Ishikawa (cell line): ENCODE measurements around the gene LGI2.

Experiments
- EGR1 ChIP-seq: IDR thresholded peaks from 2 replicates; pipeline ENCODE4 v1.6.1; 2012
- NFIC ChIP-seq: IDR thresholded peaks from 2 replicates; pipeline ENCODE4 v1.6.1; 2012
- TAF1 ChIP-seq: IDR thresholded peaks from 2 replicates; pipeline ENCODE4 v1.6.1; 2012; ENCODE audit warnings: low read depth, mild to moderate bottlenecking
- USF1 ChIP-seq: IDR thresholded peaks from 2 replicates; pipeline ENCODE4 v1.6.1; 2012
- YY1 ChIP-seq: IDR thresholded peaks from 2 replicates; pipeline ENCODE4 v1.6.1; 2012; ENCODE audit warnings: low read depth

GRCh38 chr4:24957886-24958285 is 72.9 kb downstream of the LGI2 start:
- TF ChIP-seq TAF1 (no peak), NFIC (no peak), EGR1 (no peak), USF1 (no peak), YY1 (no peak)
